Central memory CD8-positive, alpha-beta T cell (primary cell): ENCODE measurements around the gene DDX10.

ENCODE experiments used
- ATAC-seq: fragments of 150-1000 bp; cut with Tn5 transposase; replicated peaks from 2 replicates; pipeline ENCODE4 v1.10.0; 2022; ENCODE audit warnings: mild to moderate bottlenecking, moderate FRiP score, moderate number of reproducible peaks; ENCODE audit not compliant: poor library complexity, severe bottlenecking; ENCODE audit errors: extremely low read depth
- DNase-seq, 2 donors: peaks; one replicate each; pipeline ENCODE4 v3.0.0; 2021; ENCODE audit warnings: low spot score in 2 of 2
- H3K27ac Mint-ChIP-seq: one replicate; pipeline ENCODE4 v1.8.0; 2022; ENCODE audit warnings: low read depth, mild to moderate bottlenecking, moderate library complexity, mixed read lengths
- H3K27me3 Mint-ChIP-seq: one replicate; pipeline ENCODE4 v1.8.0; 2022; ENCODE audit warnings: mixed read lengths
- H3K36me3 Mint-ChIP-seq: one replicate; pipeline ENCODE4 v1.8.0; 2022; ENCODE audit warnings: mild to moderate bottlenecking, moderate library complexity, mixed read lengths; ENCODE audit not compliant: insufficient read depth
- H3K4me1 Mint-ChIP-seq: one replicate; pipeline ENCODE4 v1.8.0; 2022; ENCODE audit warnings: mixed read lengths
- H3K4me3 Mint-ChIP-seq: one replicate; pipeline ENCODE4 v1.8.0; 2022; ENCODE audit warnings: mild to moderate bottlenecking, moderate library complexity, mixed read lengths
- H3K9me3 Mint-ChIP-seq: one replicate; pipeline ENCODE4 v1.8.0; 2022; ENCODE audit warnings: mixed read lengths

Gene DDX10

GRCh38 chr11:108705061-108705460, 40.2 kb downstream of the DDX10 start:
- Mint-ChIP-seq H3K27me3 (no peaks in the 10 kb centered on the region), H3K36me3 (peaks cover 30% of the 10 kb centered on the region), H3K4me3 (no peak overlapping the region), H3K4me1 (peaks cover 5% of the 10 kb centered on the region), H3K9me3 (peaks cover 6% of the 10 kb centered on the region), H3K27ac (no peak overlapping the region)
- no peak for DNase-seq
- no peak for ATAC-seq

DNA sequence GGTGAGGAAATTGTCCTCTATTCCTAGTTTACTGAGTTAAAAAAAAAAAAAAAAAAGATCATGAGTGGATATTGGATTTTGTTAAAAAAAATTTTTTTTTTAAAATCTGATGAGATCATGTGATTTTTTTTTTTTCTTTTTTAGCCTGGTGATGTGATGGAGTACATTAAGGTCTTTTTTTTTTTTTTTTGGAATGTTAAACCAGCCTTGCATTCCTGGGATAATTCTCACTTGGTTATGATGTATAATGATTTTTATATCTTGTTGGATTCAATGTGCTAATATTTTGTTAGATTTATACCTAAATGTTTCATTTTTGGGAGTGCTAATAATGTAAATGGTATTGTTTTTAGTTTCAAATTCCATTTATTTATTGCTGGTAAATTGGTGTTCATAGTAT, 43.3 kb downstream of the DDX10 start:
- Mint-ChIP-seq H3K36me3 (peaks cover 31% of the 10 kb centered on the region), H3K9me3 (peaks cover 10% of the 10 kb centered on the region), H3K27me3 (no peaks in the 10 kb centered on the region), H3K4me1 (peaks cover 10% of the 10 kb centered on the region), H3K4me3 (no peak overlapping the region), H3K27ac (no peak overlapping the region)
- DNase-seq (no peak), ATAC-seq (no peak)

DNA sequence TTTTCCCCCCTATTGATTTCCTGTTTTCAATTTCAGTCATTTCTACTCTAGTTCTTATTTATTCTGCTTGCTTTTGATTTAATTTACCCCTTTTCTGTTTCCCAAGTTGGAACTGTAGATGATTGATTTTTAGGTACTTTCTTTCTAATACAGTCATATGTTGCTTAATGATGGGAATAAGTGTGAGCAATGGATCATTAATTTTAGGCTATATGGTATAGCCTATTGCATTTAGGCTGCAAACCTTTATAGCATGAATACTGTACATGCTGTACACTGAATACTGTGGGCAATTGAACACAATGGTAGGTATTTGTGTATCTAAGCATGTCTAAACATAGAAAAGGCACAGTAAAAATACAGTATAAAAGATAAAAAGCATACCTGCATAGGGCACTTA, 44.9 kb downstream of the DDX10 start:
- H3K9me3 Mint-ChIP-seq: peaks cover 10% of the 10 kb centered on the region
- H3K36me3 Mint-ChIP-seq: peaks cover 32% of the 10 kb centered on the region
- H3K4me3 Mint-ChIP-seq: no peak overlapping the region
- ATAC-seq: no peak
- H3K27ac Mint-ChIP-seq: no peak overlapping the region
- DNase-seq: no peak
- no peaks in the 10 kb centered on the region for H3K27me3 Mint-ChIP-seq
- peaks cover 16% of the 10 kb centered on the region for H3K4me1 Mint-ChIP-seq

DNA sequence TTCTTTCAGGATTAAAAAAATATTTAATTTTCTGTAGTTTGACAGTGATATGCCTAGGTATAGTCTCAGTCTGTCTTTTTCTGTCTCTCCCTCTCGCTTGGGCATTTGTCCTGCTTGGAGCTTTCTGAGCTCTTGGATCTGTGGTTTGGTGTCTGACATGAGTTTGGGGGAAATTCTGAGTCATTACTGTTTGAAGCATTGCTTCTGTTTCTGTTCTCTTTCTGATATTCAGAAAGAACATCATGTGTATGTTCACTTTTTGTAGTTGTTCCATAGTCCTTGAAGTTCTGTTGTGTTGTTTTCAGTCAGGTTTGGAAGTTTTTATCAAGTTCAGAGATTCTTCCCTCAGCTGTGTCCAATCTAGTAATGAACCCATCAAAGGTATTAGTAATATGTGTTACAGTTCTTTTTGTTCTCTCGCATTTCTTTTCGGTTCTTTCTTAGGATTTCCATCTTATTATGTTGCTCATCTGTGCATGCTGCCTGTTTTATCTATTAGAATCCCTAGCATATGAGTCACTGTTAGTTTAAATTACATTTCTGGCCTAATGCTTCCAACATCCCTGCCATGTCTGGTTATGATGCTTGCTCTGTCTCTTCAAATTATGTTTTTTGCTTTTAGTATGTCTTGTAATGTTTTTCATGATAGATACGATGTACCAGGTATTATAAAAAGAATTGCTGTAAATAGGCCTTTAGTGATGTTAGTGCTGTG, 48.4 kb downstream of the DDX10 start:
- ATAC-seq (no peak), DNase-seq (no peak)
- H3K4me3 Mint-ChIP-seq: no peak overlapping the region
- H3K27ac Mint-ChIP-seq: peak overlapping the region; percentile 20
- peaks cover 28% of the 10 kb centered on the region for H3K36me3 Mint-ChIP-seq
- H3K9me3 Mint-ChIP-seq: peaks cover 10% of the 10 kb centered on the region
- H3K4me1 Mint-ChIP-seq: peaks cover 16% of the 10 kb centered on the region
- no peaks in the 10 kb centered on the region for H3K27me3 Mint-ChIP-seq

- H3K36me3 Mint-ChIP-seq: peaks cover 21% of the 10 kb centered on the region
- ATAC-seq (no peak), DNase-seq (no peak)
- peaks cover 11% of the 10 kb centered on the region for H3K4me1 Mint-ChIP-seq
- peaks cover 4% of the 10 kb centered on the region for H3K9me3 Mint-ChIP-seq
- H3K27ac Mint-ChIP-seq: no peak overlapping the region
- H3K4me3 Mint-ChIP-seq: no peak overlapping the region
- no peaks in the 10 kb centered on the region for H3K27me3 Mint-ChIP-seq
Observed at GRCh38 chr11:108715239-108715638, 50.4 kb downstream of the DDX10 start.

GRCh38 chr11:108718466-108718865, 53.6 kb downstream of the DDX10 start:
- no peak overlapping the region for H3K27ac Mint-ChIP-seq
- H3K9me3 Mint-ChIP-seq: no peaks in the 10 kb centered on the region
- no peak for DNase-seq
- H3K4me3 Mint-ChIP-seq: no peak overlapping the region
- H3K36me3 Mint-ChIP-seq: peaks cover 25% of the 10 kb centered on the region
- ATAC-seq: no peak
- H3K4me1 Mint-ChIP-seq: peaks cover 3% of the 10 kb centered on the region
- H3K27me3 Mint-ChIP-seq: no peaks in the 10 kb centered on the region

GRCh38 chr11:108724974-108725689, 60.3 kb downstream of the DDX10 start:
- peaks cover 27% of the 10 kb centered on the region for H3K4me1 Mint-ChIP-seq

GRCh38 chr11:108726077-108726800, 61.4 kb downstream of the DDX10 start:
- no peak for ATAC-seq

More at GRCh38 chr11:108724974-108725689, 60.3 kb downstream of the DDX10 start:
- Mint-ChIP-seq H3K4me3 (no peak overlapping the region), H3K9me3 (peaks cover 6% of the 10 kb centered on the region), H3K27ac (no peak overlapping the region), H3K36me3 (peaks cover 9% of the 10 kb centered on the region), H3K27me3 (no peaks in the 10 kb centered on the region)
- ATAC-seq (no peak), DNase-seq (no peak)

DNA sequence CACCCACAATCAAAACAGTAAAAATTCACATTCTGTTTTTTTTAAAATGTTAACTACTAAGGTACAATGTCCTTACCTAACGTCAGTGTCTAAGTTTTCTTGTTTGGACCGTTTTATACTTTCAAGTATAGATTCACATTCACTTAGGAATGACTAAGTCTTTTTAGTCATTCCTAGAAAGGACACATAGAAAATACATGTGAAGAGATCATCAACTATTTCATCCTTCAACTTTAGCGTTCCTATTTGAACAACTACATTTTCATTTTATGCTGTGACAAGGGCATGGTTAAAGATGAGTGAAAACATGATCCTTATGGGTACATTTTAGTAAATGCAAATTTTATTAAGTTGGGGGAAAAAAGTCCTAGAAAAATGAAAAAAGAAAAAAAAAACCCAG, 62.8 kb downstream of the DDX10 start:
- no peaks in the 10 kb centered on the region for H3K27me3 Mint-ChIP-seq
- H3K9me3 Mint-ChIP-seq: peaks cover 6% of the 10 kb centered on the region
- H3K4me1 Mint-ChIP-seq: peaks cover 32% of the 10 kb centered on the region
- H3K27ac Mint-ChIP-seq: peak overlapping the region; percentile 47
- DNase-seq (no peak), ATAC-seq (no peak)
- H3K4me3 Mint-ChIP-seq: no peak overlapping the region
- H3K36me3 Mint-ChIP-seq: peaks cover 9% of the 10 kb centered on the region

More at GRCh38 chr11:108726077-108726800, 61.4 kb downstream of the DDX10 start:
- Mint-ChIP-seq H3K27me3 (no peaks in the 10 kb centered on the region), H3K27ac (peak overlapping the region; percentile 35), H3K4me3 (no peak overlapping the region), H3K9me3 (peaks cover 6% of the 10 kb centered on the region), H3K4me1 (peaks cover 27% of the 10 kb centered on the region), H3K36me3 (peaks cover 9% of the 10 kb centered on the region)
- DNase-seq: no peak

DNA sequence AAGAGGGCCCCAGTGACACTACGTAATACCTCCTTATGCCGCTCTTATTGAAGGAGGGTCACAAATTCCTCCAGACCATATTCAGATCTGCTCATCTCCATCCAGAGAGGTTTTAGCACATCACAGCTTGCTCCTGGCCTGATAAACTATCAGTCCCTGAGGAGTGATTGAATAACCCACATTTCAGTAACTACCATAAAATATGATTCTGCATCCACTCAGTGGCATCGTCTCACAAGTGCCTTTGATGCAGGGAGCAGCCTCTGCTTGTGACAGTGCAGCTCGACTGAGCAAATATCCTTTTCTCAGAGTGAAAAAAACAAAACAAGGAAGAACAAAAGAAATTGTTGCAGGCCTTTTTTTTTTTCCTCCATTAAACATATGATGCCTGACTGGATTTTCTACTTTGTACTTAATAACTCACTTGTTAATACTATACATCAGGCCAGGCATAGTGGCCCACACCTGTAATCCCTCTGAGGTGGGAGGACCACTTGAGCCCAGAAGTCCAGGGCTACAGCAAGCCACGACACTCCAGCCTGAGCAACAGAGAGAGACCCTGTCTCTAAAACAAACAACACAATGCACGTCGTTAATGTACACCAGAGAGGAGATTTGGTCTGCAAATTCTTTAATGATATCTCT, 64.5 kb downstream of the DDX10 start:
- Mint-ChIP-seq H3K9me3 (peaks cover 6% of the 10 kb centered on the region), H3K27me3 (no peaks in the 10 kb centered on the region), H3K27ac (peak overlapping the region; percentile 56), H3K4me1 (peaks cover 45% of the 10 kb centered on the region), H3K36me3 (peaks cover 4% of the 10 kb centered on the region), H3K4me3 (no peak overlapping the region)
- ATAC-seq (no peak), DNase-seq (no peak)

- no peak for ATAC-seq
- Mint-ChIP-seq H3K4me3 (no peak overlapping the region), H3K9me3 (no peaks in the 10 kb centered on the region), H3K27ac (no peak overlapping the region), H3K36me3 (peaks cover 4% of the 10 kb centered on the region), H3K27me3 (no peaks in the 10 kb centered on the region), H3K4me1 (peaks cover 36% of the 10 kb centered on the region)
- no peak for DNase-seq
Observed at GRCh38 chr11:108732395-108732794, 67.5 kb downstream of the DDX10 start.

- Mint-ChIP-seq H3K9me3 (no peaks in the 10 kb centered on the region), H3K27ac (peak overlapping the region; percentile 8), H3K4me3 (no peak overlapping the region), H3K4me1 (peaks cover 35% of the 10 kb centered on the region), H3K36me3 (peaks cover 5% of the 10 kb centered on the region), H3K27me3 (no peaks in the 10 kb centered on the region)
- peak; percentile 72 for ATAC-seq
- no peak for DNase-seq
Observed at GRCh38 chr11:108733479-108734116, 68.7 kb downstream of the DDX10 start.
